H1 (cell line): ENCODE measurements around the gene LRRFIP1.

Experiments
- CBX5 ChIP-seq: fragments of 300-800, 300-1000 bp; sonication (generic); IDR thresholded peaks from 2 replicates; pipeline ENCODE4 v1.7.1; 2016; ENCODE audit warnings: antibody characterized with exemption, low read length, low read depth
- CTCF ChIP-seq, 3 experiments: IDR thresholded peaks; 1 replicate in 2 of 3; 2 replicates in 1 of 3; pipeline versions ENCODE4 v1.5.1 to v1.6.1; 2011; ENCODE audit warnings: low read length in 3 of 3, mild to moderate bottlenecking in 3 of 3, inconsistent platforms in 2 of 3, low read depth in 1 of 3, moderate library complexity in 1 of 3; ENCODE audit not compliant: insufficient read depth in 1 of 3; ENCODE audit errors: control extremely low read depth in 1 of 3
- GABPA ChIP-seq: IDR thresholded peaks from 2 replicates; pipeline ENCODE4 v1.6.1; 2011; ENCODE audit warnings: mild to moderate bottlenecking, low read length, moderate library complexity, borderline replicate concordance; ENCODE audit not compliant: insufficient read depth
- HDAC6 ChIP-seq: IDR thresholded peaks from one replicate; pipeline ENCODE4 v1.7.1; 2012; ENCODE audit warnings: low read depth, mild to moderate bottlenecking, inconsistent platforms, low read length, moderate library complexity
- KDM1A ChIP-seq: fragments of 200-600, 300-600 bp; sonication (generic); IDR thresholded peaks from 2 replicates; pipeline ENCODE4 v1.7.1; 2016; ENCODE audit warnings: mild to moderate bottlenecking, low read length, borderline replicate concordance
- MAFK ChIP-seq: IDR thresholded peaks from 2 replicates; pipeline ENCODE4 v1.6.1; 2012; ENCODE audit warnings: low read depth, mild to moderate bottlenecking, improper control_type of control experiment, low read length
- PHF8 ChIP-seq: fragments of 200-600 bp; sonication (generic); conservative IDR thresholded peaks from 2 replicates; pipeline ENCODE4 v1.7.1; 2012; ENCODE audit warnings: low read depth, mild to moderate bottlenecking, inconsistent platforms, low read length, moderate library complexity
- POLR2AphosphoS5 ChIP-seq: IDR thresholded peaks from 2 replicates; pipeline ENCODE4 v1.6.1; 2011; ENCODE audit warnings: low read depth, low read length
- SIX5 ChIP-seq: IDR thresholded peaks from 2 replicates; pipeline ENCODE4 v1.6.1; 2011; ENCODE audit warnings: mild to moderate bottlenecking, low read depth, low read length

- TF ChIP-seq HDAC6 (no peak), CTCF (IDR thresholded peaks at IDR 0.05; ENCODE audit: control extremely low read depth in 1 of 3, insufficient read depth in 1 of 3, low read depth in 1 of 3, low read length in 3 of 3) (no peak), MAFK (no peak), POLR2AphosphoS5 (no peak), PHF8 (no peak), SIX5 (no peak), CBX5 (no peak), KDM1A (no peak), GABPA (no peak)
These were observed 5.7 kb downstream of the LRRFIP1 start for GRCh38 chr2:237633061-237633561.
